Erythroblast (primary cell): ENCODE results near the gene TPI1.
A peak's percentile ranks its signal among the peaks of the same experiment; 100 is the strongest.

Experiments
- DNase-seq, 2 experiments: peaks; one replicate each; lab custom pipeline; 2025; lab: John Stamatoyannopoulos, UW
- GATA1 ChIP-seq: IDR thresholded peaks from 2 replicates; pipeline ENCODE4 v1.6.1; 2011; ENCODE audit warnings: low read depth, mild to moderate bottlenecking, control low read depth, low read length, moderate library complexity
- POLR2A ChIP-seq: IDR thresholded peaks from 2 replicates; pipeline ENCODE4 v1.6.1; 2011; ENCODE audit warnings: mild to moderate bottlenecking, low read length

Gene TPI1

GRCh38 chr12:6833189-6833890 is 34.0 kb upstream of the TPI1 start:
- TF ChIP-seq GATA1 (no peak), POLR2A (no peak)
- DNase-seq = no peak

DNA sequence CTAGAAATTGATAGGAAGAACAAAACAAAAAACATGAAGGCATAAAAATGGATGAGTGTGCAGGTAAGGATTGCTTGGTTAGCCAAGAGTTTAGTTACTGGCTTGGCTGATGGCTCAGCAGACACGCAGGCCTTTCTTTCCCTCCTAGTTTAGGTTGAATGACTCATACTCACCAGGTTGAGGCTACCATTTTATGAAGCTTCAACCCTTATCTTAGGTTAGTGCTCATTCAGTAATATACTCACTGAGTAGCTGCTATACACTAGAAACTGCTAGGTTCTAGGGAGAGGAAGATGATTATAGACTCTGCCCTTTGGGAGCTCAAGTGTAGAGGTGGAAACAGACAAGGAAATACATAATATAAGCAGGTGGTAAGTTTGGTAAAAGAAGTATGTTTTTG is 33.1 kb upstream of the TPI1 start:
- DNase-seq = no peak
- TF ChIP-seq POLR2A (no peak), GATA1 (no peak)

GRCh38 chr12:6834873-6835272 is 32.5 kb upstream of the TPI1 start:
- no peak for TF ChIP-seq POLR2A
- TF ChIP-seq GATA1 = no peak

GRCh38 chr12:6836851-6837250 is 30.5 kb upstream of the TPI1 start:
- no peak for TF ChIP-seq GATA1
- no peak for TF ChIP-seq POLR2A
- no peak for DNase-seq

More at GRCh38 chr12:6834873-6835272, 32.5 kb upstream of the TPI1 start:
- DNase-seq = no peak

DNA sequence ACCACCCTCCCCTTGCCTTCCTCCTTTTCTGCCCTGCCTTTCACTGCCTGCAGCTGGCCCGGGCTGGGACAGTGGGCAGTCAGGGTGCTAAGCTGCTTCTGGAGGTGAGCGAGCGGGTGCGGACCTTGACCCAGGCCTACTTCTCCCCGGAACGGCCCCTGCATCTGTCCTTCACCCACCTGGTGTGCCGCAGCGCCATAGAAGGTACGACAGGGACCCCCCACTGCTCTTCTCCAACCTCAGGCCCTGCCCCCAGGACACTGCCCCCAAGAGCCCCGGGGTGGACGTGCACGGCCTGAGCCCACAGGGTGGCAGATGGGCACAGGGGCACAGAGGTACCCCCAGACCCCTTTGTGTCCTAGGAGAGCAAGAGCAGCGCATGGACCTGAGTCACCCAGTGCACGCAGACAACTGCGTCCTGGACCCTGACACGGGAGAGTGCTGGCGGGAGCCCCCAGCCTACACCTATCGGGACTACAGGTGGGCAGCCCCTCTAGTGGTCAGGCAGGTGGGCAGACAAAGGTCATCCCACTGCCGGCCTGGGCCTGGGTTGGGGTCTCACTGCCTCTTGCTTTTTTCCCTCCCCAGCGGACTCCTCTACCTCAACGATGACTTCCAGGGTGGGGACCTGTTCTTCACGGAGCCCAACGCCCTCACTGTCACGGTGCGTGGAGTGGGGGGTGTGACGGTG is 29.8 kb upstream of the TPI1 start:
- TF ChIP-seq POLR2A (no peak), GATA1 (no peak)
- DNase-seq = no peak

DNA sequence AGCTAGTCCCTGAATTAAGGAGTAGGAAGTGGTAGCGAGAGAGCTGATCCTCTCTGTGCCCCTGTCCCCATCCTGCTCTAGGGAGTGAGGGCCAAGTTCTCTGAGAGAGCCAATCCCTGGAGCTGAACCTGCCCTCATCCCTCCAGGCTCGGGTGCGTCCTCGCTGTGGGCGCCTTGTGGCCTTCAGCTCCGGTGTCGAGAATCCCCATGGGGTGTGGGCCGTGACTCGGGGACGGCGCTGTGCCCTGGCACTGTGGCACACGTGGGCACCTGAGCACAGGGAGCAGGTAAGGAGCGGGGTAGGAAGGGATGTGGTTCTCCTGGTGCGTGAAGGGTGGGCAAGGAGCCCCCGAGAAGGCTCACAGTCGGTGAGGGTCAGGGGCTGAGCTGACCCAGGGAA is 28.5 kb upstream of the TPI1 start:
- no peak for DNase-seq
- TF ChIP-seq GATA1 (no peak), POLR2A (no peak)

GRCh38 chr12:6839482-6840201 is 27.7 kb upstream of the TPI1 start:
- TF ChIP-seq GATA1 (no peak), POLR2A (no peak)

DNA sequence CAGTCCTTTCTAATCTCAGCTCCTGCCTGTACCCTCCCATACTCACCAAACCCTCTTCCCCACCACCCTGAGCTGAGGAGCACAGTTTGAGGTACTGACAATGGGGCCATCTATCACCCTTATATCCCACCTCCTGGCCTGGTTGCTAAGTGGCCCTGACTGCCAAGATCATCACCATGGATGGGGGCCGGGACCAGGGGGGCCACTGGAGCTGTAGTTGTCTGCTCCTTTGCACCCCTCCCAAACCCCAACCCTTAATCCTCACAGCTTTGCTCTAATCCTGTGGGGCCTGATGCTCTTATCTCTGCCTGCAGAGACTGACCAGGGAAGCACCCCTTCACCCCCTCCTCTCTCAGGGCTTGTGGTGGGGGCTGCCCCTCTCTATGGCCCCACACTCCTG is 27.0 kb upstream of the TPI1 start:
- TF ChIP-seq POLR2A = no peak
- peak in 1 of 2 experiments; percentile 40 for DNase-seq

More at GRCh38 chr12:6839482-6840201, 27.7 kb upstream of the TPI1 start:
- no peak for DNase-seq

DNA sequence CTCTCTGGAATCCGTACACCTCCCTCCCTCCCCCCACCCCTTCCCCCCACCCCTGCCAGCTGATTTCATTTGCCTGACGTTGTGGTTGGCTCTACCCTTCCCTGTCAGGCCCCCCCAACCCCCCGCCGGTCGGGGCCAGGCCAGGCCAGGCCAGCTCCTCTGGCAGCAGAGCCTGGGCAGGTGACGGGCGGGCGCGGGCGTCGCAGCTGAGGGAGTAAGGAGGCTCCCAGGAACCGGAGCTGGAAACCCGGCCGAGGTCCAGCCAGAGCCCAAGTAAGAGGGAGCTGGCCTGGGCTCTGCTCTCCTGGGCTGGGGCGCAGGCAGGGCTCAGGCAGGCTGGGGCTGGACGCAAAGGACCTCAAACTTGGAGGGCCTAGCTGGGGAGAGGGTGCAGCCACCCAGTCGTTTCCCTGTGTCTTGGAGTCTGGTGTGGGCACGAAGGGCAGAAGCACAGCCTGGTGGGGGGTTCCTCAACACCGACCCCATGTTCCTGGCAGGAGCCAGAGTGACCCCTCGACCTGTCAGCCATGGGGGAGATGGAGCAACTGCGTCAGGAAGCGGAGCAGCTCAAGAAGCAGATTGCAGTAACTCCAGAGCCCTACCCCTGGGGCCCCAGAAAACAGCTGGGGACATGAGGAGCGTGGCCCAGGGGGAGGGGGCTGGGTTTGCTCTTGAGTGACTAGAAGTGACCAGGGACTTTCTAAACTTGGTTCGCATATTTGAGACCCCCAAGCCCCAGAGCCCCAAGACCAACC is 26.4 kb upstream of the TPI1 start, which contains the start of gene GNB3:
TSS of gene GNB3 (plus strand) at position 165 of the 755 bp plus-strand sequence. CDS start at position 528, 363 bp downstream.
- no peak for DNase-seq
- no peak for TF ChIP-seq GATA1
- no peak for TF ChIP-seq POLR2A

- TF ChIP-seq POLR2A = no peak
- TF ChIP-seq GATA1 = no peak
- DNase-seq = no peak
Measured at GRCh38 chr12:6842075-6842474, 25.3 kb upstream of the TPI1 start.

GRCh38 chr12:6843118-6843902 is 24.0 kb upstream of the TPI1 start:
- peak; percentile 34 to 55 for DNase-seq
- TF ChIP-seq GATA1 (no peak), POLR2A (no peak)

DNA sequence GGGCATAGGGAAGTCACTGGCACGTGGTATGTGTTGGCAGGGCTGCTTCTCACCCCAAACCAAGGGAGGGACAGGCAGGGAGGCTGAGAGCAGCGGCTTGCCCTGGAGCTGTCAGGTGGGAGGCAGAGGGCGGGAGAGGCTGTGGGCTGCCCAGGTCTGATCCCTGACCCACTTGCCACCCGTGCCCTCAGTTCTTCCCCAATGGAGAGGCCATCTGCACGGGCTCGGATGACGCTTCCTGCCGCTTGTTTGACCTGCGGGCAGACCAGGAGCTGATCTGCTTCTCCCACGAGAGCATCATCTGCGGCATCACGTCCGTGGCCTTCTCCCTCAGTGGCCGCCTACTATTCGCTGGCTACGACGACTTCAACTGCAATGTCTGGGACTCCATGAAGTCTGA is 21.9 kb upstream of the TPI1 start:
- TF ChIP-seq GATA1 (no peak), POLR2A (no peak)

GRCh38 chr12:6846316-6846869 is 20.9 kb upstream of the TPI1 start:
- DNase-seq = no peak
- TF ChIP-seq GATA1 = no peak
- TF ChIP-seq POLR2A = no peak

More for the DNA sequence above, 21.9 kb upstream of the TPI1 start:
- no peak for DNase-seq
